Right lobe of liver (tissue), 4 donors: ENCODE measurements around the gene VCAM1.

Experiments
- CTCF ChIP-seq, 4 donors: fragments of 200-600 bp in 3 of 4; fragments of 450-650 bp in 1 of 4; IDR thresholded peaks; one replicate each; pipeline versions ENCODE4 v1.5.1 to v1.8.0; 2016 to 2022; ENCODE audit warnings: antibody characterized with exemption in 4 of 4, mild to moderate bottlenecking in 2 of 4
- POLR2A ChIP-seq: fragments of 450-650 bp; IDR thresholded peaks from one replicate; pipeline ENCODE4 v1.6.1; 2017; ENCODE audit warnings: antibody characterized with exemption, mild to moderate bottlenecking
- donor health status: DM: no; HTN: no; CAD: no.
- donor health status: DM: no; HTN: no; CAD: no.
- donor health status: DM: no; HTN: yes; CAD: no.

GRCh38 chr1:100759188-100759587, 39.6 kb downstream of the VCAM1 start:
- TF ChIP-seq CTCF (IDR thresholded peaks at IDR 0.05) (no peak), POLR2A (no peak)
